Kidney tubule cell (primary cell): ENCODE data around the gene SH3RF3.

Experiments
- DNase-seq: peaks from one replicate; pipeline ENCODE4 v3.0.0-alpha.2; 2018; ENCODE audit warnings: low spot score

SH3RF3 gene

DNA sequence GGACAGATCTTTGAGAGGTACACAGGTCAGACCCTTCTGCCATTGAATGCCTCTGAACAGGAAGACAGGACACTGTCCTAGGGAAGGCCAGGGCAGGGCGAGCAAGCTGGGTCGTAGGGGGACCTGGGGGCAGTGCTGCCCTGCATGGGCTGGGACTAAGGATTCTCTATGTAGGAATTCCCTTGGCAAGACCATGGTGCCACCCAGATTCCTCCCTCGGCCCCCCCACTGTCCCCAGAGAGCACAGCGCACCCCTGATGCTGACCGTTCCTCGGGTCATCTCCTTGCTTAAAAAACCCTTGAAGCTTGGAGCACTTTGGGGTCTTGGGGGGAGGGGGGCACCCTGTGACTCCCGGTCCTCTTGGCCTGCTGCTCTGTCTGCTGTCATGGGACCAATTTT, 289.7 kb downstream of the SH3RF3 start:
- DNase-seq, result no peak

DNA sequence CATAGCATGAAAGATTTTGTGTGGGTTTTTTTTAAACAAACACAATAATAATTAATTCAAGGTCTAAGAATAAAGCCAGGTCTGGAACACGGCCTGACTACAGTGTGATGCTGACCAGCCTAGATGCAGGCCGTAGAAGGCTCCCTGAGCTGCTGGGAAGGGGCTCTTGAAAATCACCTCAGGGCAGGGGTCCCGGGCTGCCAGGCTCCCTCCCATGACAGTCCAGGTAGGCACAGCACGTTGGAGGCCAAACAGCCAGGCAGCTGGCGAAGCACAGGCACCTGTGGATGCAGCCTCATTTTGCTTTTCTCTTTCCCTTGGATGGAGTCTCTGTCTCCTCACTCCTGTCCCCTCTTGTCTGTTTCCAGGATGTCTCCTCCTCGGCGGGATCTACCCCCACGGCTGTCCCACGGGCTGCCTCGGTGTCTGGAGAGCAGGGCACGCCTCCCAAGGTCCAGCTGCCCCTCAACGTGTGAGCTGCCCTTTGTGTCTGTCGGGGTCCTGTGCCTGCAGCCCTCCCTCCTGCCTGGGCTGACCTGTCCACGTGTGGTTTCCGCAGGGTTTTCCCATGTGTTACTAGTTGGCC, 290.3 kb downstream of the SH3RF3 start:
- DNase-seq, result no peak

DNA sequence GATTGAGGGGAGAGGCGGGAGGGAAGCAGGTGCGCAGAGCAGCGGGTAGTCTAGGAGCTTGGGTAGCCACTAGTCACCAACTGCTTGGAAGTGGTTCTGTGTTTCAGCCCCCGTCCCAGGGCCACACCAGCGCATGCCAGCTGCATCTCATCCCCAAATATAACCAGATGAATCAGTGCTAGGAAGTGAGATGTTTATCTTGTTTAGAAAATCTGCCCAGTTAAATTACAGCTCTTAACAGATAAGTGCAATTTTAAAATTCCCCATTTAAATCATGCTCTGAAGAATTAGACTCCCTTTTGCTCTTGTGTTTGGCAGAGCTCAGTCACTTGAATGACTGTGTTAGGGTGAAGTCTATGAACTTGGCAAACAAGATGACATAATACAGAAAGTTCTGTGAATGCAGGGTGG, 291.0 kb downstream of the SH3RF3 start:
- DNase-seq, result no peak

DNA sequence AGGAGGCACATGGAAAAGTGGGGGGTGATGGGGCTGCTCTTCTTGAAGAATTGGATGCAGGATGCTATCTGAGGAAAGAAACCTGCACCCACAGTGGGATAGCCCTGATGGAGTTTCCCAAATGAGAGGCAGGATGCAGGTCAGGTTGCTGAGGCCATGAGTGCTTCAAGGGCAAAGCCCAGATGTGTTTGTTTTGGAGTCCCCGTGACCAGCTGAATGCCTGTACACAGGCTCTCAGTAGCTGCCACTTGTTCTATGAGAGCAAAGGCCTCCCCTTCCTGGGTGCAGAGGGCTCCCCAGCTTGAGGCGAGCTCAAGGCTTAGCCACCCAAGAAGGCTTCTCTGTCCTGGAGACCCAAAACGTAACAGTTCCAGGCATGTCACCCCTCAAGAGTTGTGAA, 292.1 kb downstream of the SH3RF3 start:
- DNase-seq, result no peak

DNA sequence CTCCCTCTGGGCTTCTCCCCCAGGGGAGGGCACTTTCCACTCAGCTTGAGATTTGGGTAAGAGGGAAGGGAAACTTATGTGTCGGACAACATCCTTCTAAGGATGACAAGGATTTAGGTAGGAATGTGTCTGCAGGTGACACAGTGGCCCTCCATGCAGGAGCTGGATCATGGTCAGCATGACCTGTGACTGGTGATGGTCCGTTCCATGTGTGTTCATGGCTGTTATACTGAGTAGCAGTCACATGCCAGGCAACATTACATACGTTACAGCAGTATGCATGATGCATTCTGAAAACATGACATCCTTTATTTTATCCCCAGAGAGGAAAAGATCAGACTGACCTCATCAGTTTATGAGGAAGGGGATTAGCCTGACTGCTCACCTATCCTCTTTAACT, 292.6 kb downstream of the SH3RF3 start:
- DNase-seq, result no peak

DNA sequence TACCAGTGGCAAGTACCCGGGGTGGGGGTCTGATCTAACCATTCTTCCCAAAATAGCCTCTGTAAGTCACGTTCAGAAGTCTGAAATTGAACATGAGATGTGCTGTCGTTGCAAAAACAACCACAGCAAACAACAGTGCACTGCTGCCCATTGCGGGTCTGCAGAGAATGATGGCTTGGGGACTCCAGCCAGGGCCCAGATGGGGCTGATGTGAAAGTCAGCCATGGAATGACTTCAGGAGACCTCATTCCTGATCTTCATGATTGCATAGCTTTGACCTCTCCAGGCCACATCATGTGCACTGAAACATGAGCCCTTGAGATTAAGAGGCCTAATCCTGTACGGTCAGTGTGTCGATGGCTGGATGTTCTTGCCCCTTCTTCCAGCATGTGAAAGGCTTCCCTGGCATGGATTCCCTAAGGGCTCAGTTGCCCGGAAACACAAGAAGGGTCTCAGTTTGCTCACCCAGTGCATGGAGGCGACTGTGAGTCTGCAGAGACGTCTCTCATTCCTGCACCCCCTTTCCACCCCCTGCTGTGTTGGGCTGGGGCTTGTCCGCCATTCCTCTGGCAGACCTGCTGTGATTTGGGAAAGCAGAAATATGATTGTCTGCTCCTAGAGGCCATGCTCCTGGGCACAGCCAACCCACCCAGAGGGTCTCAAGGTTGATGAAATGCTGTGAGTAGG, 293.2 kb downstream of the SH3RF3 start:
- DNase-seq, result no peak

DNA sequence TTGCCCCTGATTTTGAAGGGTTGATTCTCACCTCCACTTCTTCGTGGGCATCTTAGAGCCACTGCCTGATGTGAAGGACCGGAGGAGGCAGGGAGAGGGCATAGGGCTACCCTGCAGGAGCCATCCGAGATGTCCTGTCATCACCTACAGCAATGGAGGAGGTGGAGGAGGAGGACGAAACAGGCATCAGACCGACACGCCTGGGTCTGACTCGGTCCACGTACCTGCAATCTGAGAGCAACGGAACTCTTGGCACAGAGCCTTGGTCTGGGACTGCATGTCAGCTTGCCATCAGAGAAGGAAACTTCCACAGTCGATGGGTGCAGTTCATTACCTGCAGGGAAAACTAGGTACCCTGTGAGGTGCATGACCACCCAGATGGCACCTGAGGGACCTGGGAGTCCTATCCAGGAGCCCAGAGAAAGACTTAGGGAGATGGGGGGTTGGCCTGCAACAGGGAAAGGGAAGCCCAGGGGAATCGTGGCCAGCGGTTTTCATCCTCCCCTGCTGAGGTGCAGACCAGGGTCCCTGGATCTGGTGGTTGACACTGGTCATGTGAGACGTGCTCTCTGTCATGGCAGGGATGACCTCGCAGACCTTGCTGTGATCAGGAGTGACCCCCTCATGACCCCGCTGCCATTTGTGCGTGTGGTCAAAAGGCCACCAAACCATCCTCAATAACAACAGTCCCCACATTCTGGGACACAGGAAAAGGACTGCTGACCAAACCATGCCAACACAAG, 293.9 kb downstream of the SH3RF3 start:
- DNase-seq, result no peak

DNA sequence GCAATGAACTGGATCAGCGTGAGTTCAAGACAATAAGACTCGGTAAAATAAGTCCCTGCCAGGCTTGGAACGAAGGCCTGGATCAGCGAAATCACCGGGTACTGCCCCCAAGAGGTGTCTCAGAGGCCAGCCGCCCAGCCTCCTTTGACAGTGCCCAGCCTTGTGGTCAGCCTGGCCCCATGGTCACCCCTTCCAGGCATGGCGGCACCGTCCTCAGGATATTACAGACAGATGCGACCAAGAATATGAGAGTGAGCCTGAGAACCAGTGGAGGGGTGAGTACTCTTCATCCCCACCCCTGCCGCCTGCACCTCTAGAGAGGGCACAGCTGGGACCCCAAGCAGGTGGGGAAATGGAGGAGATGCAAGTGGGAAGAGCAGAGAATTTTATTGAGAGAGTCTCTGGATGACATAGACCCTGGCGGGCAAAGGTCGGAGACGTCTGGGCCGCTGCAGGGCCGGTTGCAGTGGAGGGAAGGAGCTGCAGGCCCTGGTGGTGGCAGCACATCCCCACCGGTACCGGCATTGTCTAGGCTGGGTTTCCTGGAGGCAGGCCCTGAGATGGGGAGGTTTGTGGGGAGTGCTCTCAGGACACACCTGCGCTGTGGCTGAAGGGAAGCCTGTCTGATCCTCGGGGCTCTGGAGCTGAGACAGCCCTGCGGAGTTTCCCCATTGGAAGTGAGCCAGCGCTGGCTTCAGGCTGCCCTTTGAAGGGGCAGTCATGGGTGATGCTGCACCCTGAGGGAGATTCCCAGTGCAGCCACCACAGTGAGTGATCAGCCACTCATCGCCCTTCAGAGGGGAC, 294.8 kb downstream of the SH3RF3 start:
- DNase-seq, result peak; percentile 82

DNA sequence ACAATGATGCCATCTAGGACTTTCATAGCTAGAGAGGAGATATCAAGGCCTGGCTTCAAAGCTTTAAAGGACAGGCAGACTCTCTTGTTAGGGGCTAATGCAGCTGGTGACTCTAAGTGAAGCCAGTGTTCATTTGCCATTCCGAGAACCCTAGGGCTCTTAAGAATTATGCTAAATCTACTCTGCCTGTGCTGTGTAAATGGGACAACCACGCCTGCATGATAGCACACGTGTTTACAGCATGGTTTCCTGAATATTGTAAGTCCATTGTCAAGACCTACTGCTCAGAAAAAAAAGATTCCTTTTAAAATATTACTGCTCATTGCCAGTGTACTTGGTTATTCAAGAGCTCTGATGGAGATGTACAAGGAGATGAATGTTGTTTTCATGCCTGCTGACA, 296.4 kb downstream of the SH3RF3 start:
- no peak for DNase-seq

DNA sequence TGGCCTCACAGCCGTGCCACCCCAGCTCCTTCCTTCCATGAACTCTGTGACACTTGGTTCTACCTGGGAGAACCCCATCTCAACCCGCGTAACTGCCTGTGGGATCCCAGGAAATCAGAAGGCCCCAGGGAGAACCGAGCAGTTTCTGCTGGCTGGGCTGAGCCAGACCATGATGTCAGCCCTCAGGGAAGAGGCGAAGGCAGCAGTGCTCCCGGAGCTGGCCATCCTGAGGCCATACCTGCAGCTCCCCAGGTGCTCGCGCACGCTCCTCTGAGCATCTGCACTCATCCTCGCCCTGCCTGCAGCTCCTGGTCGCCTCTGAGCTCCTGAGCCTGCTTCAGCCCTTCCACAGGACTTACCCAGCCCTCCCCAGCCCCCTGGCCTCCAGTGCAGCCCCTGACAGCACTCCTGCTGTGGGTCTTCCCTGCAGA, 298.7 kb downstream of the SH3RF3 start:
- DNase-seq, result no peak

DNA sequence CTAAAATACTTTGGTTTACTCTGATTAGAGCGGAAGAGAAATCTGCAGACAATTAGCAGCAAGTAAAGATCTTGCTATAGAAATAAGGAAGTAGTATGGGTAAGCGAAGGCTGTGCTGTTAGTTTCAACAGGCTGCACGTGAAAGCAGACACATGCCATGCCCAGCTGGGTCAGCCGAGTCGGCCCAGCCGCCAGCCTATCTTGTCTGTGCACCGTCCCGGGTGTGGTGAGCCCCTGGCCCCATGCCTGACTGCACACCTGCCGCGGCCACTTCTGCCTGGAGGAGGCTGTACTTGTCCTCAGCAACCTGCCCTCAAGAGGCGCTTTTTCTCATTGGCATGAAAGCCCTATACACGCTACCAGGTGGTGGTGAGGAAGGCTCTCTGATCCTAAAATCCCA, 299.3 kb downstream of the SH3RF3 start:
- DNase-seq, result no peak

DNA sequence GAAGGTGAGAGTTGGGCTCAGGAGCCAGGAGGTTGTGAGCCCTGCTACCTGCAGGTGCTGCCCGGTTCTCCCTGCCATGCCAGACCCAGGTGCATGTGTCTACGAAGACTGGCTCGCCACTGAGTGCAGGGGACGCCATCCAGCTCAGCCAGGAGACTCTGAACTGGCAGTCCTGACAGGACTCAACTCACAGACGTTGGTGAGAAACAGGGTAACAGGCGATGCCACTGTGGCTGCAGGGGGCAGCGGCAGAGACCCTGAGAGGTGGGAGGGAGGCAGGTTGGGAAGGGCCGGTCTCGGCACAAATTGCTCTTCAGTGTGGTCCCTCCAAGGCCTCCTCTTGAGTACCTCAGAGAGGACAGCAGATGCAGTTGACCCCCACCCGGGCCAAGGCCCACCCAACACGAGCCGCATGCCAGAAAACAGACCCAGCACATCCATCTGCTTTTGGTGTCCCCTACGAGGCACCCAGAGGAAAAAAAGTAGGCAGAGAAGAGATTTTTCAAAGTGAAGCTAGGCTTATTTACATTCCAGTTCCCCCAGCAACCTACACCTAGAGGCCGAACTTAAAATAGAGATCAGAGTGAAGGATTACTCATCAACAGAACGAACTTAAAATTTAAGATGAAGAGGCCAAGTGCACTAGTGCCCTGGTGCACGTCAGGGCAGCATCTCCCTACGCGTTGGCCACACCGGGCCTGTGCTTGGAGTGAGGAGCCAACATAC, 300.0 kb downstream of the SH3RF3 start:
- no peak for DNase-seq

DNA sequence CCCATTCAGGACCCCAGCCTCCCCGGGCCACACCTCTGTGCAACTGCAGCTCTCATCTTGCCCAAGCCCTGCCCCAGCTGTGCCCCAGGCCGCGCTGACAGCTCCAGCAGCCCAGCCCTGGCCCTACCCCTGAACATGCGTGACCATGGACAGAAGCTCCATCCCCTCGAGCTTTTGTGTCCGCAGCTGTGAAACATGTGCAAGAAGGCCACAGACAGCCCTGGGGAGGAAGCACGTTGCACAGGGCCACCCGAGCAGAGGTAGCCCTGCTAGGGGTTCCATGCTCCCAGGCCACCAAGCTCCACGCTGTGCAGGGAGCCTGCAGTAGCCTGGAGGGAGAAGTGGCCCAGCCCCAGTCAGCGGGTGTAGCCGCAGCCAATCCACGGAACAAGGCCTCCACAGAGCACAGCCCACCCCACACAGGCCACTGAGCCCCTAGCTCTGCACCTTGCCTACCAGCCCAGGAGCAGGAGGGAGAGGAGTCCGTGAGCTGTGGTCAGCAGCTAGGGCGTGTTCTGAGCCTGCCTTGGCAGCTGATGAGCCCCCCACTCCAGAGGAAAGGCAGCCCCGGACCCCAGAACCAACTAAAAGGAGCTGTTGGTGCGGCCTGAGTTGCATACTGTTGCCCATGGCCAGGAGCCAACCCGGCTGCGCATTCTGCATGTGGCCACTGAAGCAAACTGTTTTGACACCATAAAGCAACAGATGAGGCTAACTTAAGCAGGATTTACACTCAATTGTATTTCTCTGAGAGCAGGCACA, 300.7 kb downstream of the SH3RF3 start:
- no peak for DNase-seq

DNA sequence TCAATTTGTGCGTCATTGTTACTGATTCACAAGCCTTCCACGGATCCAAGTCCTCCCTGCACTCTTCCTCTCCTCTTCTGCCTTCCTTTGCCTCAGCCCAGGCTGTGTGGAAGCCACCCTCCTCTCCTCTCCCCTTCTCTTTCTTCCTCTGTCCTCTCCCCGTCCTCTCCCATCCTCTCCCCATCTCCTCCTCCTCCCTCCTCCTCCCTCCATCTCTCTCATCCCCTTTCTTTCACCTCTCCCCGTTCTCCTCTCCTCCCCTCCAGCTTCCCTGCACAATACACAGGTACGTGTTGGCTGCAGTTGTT, 301.3 kb downstream of the SH3RF3 start:
- DNase-seq, result no peak

DNA sequence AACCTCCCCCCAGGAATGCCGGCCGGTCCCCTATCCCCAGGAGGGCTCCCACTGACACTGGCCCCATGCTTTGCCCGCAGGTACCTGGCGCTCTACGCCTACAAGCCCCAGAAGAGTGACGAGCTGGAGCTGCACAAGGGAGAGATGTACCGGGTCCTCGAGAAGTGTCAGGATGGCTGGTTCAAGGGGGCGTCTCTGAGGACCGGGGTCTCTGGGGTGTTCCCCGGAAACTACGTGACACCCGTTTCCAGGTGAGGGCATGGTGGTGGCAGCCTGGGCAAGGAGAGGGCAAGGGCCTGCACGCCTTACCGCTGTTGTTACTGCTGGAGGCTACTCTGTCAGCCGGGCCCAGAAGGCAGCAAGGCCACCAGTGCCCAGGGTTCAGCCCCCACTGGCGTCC, 303.4 kb downstream of the SH3RF3 start:
- no peak for DNase-seq

DNA sequence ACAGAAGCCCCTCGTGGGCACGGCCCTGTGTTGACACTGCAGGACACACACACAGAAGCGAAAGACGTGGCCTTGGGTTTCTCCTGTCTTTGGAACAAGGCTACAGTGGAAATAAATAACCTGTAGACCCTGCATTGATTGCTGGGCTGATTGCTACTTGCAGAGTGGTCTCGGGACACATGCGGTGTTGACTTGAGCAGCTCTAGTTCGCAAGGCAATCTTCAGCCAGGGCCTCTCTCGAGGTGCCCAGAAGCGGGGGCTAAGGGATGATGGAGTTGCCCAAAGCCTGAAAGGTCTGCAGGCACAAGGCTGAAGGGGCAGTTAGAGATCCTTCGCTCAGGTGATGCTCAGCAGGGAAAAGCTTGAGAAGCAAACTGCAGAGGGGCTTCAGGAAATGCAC, 304.5 kb downstream of the SH3RF3 start:
- DNase-seq, result no peak

DNA sequence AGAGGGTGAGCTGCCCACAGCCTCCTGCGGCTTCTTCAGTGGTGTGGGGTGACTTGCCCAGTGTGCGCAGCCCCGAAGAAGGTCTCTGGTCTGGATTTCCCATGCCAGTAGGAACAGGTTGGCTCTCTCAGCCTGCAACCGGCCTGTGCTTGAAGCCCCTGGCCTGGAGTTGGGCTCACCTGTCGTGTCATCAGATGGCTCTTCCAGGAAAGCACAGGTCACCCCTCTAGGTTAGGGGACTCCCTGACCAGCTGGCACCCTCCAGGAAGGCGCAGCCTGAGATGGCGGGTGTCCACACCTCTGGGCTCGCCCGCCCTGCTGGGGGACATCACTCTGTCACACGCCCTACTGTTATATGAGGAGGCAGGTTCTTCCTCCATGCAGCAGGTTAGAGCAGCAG, 304.9 kb downstream of the SH3RF3 start:
- no peak for DNase-seq

DNA sequence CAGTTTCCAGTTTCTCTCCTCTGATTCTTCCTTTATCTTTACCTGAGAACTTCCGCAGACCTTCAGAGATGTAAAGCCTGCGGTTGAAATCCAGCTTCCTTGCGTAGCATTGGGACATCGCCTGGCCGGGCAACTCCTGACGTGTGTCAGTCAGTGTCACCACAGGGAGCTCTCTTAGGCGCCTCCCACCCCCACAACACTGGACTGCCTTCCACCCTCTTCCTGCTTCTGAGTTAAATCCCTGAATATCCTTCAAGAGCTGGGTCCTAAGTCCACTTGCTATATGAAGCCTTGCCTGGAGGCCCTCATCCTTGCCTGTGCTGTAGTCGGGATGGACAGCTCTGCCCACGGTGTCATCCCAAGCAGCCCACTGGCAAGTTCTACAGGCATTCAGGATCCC, 305.3 kb downstream of the SH3RF3 start:
- no peak for DNase-seq

DNA sequence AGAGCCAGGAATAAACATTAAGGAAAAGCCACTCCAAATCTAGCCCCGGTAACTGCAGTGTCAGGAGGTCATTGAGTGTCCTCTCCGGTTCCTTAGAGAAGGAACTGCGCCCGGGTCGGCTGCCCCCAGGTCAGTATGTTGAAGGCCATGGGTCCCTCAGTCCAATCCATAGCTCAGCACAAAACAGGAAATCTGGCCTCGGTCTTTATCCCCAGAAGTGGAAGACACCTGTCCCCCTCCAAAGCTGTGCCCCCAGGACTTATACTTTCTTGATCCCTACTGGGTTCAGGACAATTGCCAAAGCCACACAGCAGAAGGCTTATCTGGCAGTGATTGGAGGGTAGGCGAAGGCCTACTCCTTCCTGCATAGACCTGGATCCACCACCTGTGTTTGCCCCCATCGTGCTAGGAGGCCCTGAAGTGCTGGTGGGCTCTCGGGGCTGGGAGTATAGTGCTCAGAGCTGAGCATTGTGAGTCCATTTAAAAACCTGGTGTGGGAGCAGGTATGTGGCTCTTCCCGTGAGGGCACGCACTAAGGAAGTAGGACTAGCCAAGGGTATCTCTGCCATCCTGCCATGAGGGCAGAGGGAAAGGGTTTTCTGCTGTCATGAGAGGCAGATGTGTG, 306.2 kb downstream of the SH3RF3 start:
- DNase-seq, result no peak

DNA sequence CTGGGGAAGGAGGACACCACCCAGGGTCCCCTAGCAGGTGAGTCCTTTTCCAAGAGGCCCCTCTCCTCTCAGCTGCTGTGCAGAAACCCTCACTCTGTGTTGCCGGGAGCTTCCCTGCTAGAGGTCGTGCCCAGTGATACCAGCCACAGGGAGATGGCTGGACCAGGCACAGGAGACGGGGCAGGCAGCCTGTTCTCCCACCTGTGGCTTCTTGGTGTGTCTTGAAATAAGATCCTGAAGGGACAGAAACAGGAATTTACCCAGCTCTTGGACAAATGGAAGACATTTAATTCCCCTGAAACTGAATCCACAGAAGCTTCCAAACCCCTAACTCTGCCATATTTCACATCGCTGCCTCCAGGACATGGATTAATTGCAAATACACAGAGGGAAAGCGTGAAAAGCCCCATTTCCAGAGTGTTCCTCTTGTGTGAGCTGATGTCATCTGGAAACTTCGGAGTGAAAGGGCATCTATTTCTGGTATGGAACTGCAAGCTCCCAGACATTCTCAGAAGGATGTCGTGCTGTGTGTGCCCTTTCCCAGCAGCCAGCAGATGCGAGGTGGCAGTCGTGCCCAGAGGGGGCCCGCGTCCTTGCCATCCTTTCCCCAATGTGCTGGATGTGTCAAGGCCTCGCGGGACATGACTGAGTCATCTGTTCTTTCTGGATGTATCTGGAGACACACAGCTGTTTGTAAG, 307.0 kb downstream of the SH3RF3 start:
- no peak for DNase-seq
